ENCODE measurements around the gene IL1A. TPM values are rescaled to one million over a fixed set of nuclear protein-coding genes. Genes with fewer than 3 reads are reported as not detected.

Gene IL1A
- total and polyA plus RNA-seq, 2 experiments from 2014 or later, result not detected

- Histone ChIP-seq H3K9me3 (ENCODE audit: low read depth) (no peaks in the 10 kb centered on the region), H3K27me3 (no peaks in the 10 kb centered on the region), H3K27ac (no peak overlapping the region), H3K4me3 (peak overlapping the region; percentile 88), H3K4me1 (ENCODE audit: low read depth) (no peaks in the 10 kb centered on the region), H3K36me3 (peaks cover 4% of the 10 kb centered on the region)
- no peak for DNase-seq (ENCODE audit: low read depth in 1 of 2, low spot score in 1 of 2)
- TF ChIP-seq, protein P1, sequence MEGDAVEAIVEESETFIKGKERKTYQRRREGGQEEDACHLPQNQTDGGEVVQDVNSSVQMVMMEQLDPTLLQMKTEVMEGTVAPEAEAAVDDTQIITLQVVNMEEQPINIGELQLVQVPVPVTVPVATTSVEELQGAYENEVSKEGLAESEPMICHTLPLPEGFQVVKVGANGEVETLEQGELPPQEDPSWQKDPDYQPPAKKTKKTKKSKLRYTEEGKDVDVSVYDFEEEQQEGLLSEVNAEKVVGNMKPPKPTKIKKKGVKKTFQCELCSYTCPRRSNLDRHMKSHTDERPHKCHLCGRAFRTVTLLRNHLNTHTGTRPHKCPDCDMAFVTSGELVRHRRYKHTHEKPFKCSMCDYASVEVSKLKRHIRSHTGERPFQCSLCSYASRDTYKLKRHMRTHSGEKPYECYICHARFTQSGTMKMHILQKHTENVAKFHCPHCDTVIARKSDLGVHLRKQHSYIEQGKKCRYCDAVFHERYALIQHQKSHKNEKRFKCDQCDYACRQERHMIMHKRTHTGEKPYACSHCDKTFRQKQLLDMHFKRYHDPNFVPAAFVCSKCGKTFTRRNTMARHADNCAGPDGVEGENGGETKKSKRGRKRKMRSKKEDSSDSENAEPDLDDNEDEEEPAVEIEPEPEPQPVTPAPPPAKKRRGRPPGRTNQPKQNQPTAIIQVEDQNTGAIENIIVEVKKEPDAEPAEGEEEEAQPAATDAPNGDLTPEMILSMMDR (IDR thresholded peaks at IDR 0.05; ENCODE audit: low read depth, low read length), result no peak
Observed at GRCh38 chr2:112765251-112765650, 19.0 kb downstream of the IL1A start.

DNA sequence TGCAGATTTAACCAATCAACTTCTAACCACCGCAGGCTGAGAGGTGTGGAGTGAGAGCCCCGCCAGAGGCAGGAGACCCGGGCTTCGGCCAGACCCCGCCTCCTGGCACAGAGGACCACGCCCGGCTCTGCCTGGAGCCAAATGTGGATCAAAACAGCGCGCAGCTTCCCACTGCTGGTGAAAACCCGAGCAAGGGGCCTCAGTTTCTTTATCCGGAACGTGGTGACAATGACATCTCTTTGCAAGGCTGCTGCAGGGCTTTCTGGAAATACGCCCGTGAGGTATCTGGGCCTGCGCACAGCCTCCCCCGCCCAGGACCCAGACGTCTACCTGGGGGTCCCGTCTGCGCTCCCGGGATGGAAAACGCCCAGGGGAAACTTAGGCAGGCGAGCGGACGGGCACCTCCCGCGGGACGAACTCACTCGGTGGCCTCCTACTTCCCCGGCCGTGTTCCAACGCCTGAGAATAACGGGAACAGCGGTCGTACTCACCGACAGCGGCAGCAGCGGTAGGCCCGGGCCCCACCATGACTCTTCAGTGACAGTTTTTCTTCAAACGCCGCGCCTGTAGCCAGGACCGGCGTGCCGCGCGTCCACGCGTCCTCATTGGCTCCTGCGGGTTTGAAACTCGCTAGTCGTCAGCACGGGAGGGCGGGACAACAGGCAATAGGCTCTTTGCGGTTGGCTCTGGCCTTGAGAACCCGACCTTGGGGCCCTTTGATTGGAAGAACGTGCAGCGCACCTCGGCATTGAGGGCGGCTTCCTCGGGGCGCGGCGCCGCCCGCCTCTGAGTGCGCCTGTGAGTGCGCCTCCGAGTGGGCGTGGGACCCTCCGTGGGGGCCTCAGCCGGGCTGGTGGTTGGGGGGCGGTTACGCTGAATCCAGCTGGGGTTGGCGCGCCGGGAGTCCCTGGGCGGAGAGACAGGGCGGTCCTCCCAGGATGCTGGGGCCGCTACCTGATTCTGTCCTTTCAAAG is 19.9 kb downstream of the IL1A start, which contains the start of gene CKAP2L:
Gene CKAP2L (minus strand): TSS at position 539 of the 974 bp plus-strand sequence. CDS start 11 bp downstream, at position 528.
- no peaks in the 10 kb centered on the region for H3K4me1 ChIP-seq (ENCODE audit: low read depth)
- peak within 1 kb of the TSS; percentile 88 for H3K4me3 ChIP-seq
- TF ChIP-seq, protein P1 (IDR thresholded peaks at IDR 0.05; ENCODE audit: low read depth, low read length), result no peak
- DNase-seq (ENCODE audit: low read depth in 1 of 2, low spot score in 1 of 2), result peak; percentile 98 to 99
- H3K27ac ChIP-seq, result peak within 1 kb of the TSS; percentile 57
- H3K9me3 ChIP-seq (ENCODE audit: low read depth), result no peaks in the 10 kb centered on the region
- H3K27me3 ChIP-seq, result no peaks in the 10 kb centered on the region
- H3K36me3 ChIP-seq, result peaks cover 4% of the 10 kb centered on the region

GRCh38 chr2:112762276-112762675 is 22.0 kb downstream of the IL1A start:
- peak in 1 of 2 donors; percentile 14 for DNase-seq (ENCODE audit: low read depth in 1 of 2, low spot score in 1 of 2)
- Histone ChIP-seq H3K4me3 (no peak overlapping the region), H3K27ac (no peak overlapping the region), H3K36me3 (peaks cover 4% of the 10 kb centered on the region), H3K27me3 (no peaks in the 10 kb centered on the region), H3K9me3 (ENCODE audit: low read depth) (no peaks in the 10 kb centered on the region), H3K4me1 (ENCODE audit: low read depth) (no peaks in the 10 kb centered on the region)
- TF ChIP-seq, protein P1 (IDR thresholded peaks at IDR 0.05; ENCODE audit: low read depth, low read length), result no peak

GRCh38 chr2:112760149-112760548 is 24.1 kb downstream of the IL1A start:
- TF ChIP-seq, protein P1 (IDR thresholded peaks at IDR 0.05; ENCODE audit: low read depth, low read length), result no peak
- Histone ChIP-seq H3K27me3 (no peaks in the 10 kb centered on the region), H3K4me1 (ENCODE audit: low read depth) (no peaks in the 10 kb centered on the region), H3K36me3 (peaks cover 16% of the 10 kb centered on the region), H3K4me3 (no peak overlapping the region), H3K9me3 (ENCODE audit: low read depth) (no peaks in the 10 kb centered on the region), H3K27ac (no peak overlapping the region)
- DNase-seq (ENCODE audit: low read depth in 1 of 2, low spot score in 1 of 2), result no peak

GRCh38 chr2:112758711-112759110 is 25.6 kb downstream of the IL1A start:
- Histone ChIP-seq H3K4me3 (no peak overlapping the region), H3K27me3 (no peaks in the 10 kb centered on the region), H3K9me3 (ENCODE audit: low read depth) (no peaks in the 10 kb centered on the region), H3K4me1 (ENCODE audit: low read depth) (no peaks in the 10 kb centered on the region), H3K36me3 (peaks cover 19% of the 10 kb centered on the region), H3K27ac (no peak overlapping the region)
- TF ChIP-seq, protein P1 (IDR thresholded peaks at IDR 0.05; ENCODE audit: low read depth, low read length), result no peak
- DNase-seq (ENCODE audit: low read depth in 1 of 2, low spot score in 1 of 2), result no peak

Measured in cardiac muscle cell (in vitro differentiated cells and primary cell).